T-helper 2 cell treated with Interferon-gamma antibody and Interleukin-4, amounts not matched to agents 5 μg/mL and 100 μg/mL, for 36 hours (primary cell): ENCODE data around the gene FARP1.

Experiments used
- DNase-seq: peaks from one replicate; pipeline ENCODE4 v3.0.0; 2021; ENCODE audit warnings: low spot score
- H3K27ac Mint-ChIP-seq: one replicate; pipeline ENCODE4 v1.8.0; 2021; ENCODE audit warnings: mild to moderate bottlenecking, mixed read lengths
- H3K27me3 Mint-ChIP-seq: one replicate; pipeline ENCODE4 v1.8.0; 2021; ENCODE audit warnings: low read depth, mixed read lengths
- H3K36me3 Mint-ChIP-seq: one replicate; pipeline ENCODE4 v1.8.0; 2021; ENCODE audit warnings: low read depth, mixed read lengths
- H3K4me1 Mint-ChIP-seq: one replicate; pipeline ENCODE4 v1.8.0; 2021; ENCODE audit warnings: low read depth, mixed read lengths
- H3K4me3 Mint-ChIP-seq: one replicate; pipeline ENCODE4 v1.8.0; 2022; ENCODE audit warnings: mild to moderate bottlenecking, moderate library complexity, mixed read lengths
- H3K9me3 Mint-ChIP-seq: one replicate; pipeline ENCODE4 v1.8.0; 2021; ENCODE audit warnings: mixed read lengths

Gene FARP1

DNA sequence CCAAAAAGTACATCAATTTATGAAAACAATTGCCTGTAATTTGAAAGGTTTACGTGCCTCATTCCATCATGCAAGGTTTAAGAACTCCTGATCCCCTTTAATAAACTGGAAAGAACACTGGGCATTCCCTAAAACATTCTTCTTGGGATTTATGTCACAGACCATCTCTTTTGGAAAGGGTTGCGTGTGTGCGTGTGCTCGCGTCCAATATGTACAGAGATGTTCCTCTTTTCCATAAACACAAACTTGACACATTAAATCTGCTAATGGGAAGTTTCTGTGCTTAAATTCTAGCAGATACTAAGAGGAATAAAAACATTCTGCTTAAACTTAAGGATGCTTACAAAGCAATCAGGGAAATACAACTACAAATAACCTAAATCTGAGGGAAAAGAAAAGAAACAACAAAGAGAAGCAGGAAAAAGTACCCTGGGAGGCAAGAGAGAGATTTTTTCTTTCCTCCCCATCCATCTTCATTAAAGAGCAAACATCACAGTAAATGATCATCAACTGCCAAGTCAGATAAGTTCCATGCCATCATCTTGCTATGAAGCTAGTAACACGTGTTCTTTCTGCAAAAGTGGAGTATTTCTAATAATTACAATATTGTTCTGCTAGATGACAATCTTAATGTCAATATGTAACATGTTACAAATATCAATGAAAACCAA lies 350.3 kb downstream of the FARP1 start:
- Mint-ChIP-seq H3K4me3 (no peak overlapping the region), H3K27me3 (no peaks in the 10 kb centered on the region), H3K9me3 (no peaks in the 10 kb centered on the region), H3K4me1 (peaks cover 25% of the 10 kb centered on the region), H3K27ac (no peak overlapping the region), H3K36me3 (peaks cover 6% of the 10 kb centered on the region)
- no peak for DNase-seq

GRCh38 chr13:98494769-98495168 lies 351.9 kb downstream of the FARP1 start:
- Mint-ChIP-seq H3K27me3 (no peaks in the 10 kb centered on the region), H3K4me1 (peaks cover 20% of the 10 kb centered on the region), H3K36me3 (peaks cover 11% of the 10 kb centered on the region), H3K4me3 (no peak overlapping the region), H3K9me3 (no peaks in the 10 kb centered on the region), H3K27ac (no peak overlapping the region)
- DNase-seq = no peak

GRCh38 chr13:98495627-98496478 lies 353.0 kb downstream of the FARP1 start:
- H3K36me3 Mint-ChIP-seq = peaks cover 10% of the 10 kb centered on the region
- H3K27me3 Mint-ChIP-seq = no peaks in the 10 kb centered on the region
- H3K27ac Mint-ChIP-seq = no peak overlapping the region
- no peak for DNase-seq
- no peaks in the 10 kb centered on the region for H3K9me3 Mint-ChIP-seq
- peaks cover 14% of the 10 kb centered on the region for H3K4me1 Mint-ChIP-seq
- no peak overlapping the region for H3K4me3 Mint-ChIP-seq

DNA sequence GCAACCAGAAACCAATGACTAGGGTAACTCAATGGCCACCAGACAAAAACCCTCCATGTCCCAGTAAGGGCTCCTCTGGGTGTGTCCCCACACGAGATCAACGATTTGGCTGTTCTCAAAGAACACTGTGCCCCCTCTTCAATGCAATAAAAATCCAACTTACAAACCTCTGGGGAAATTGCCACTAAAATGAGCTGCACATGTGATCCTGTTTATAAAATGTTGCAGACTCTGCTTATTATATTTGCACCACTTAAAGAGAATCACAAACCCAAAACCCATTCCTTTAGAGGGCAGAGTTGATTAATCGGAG lies 353.5 kb downstream of the FARP1 start:
- Mint-ChIP-seq H3K4me1 (peaks cover 11% of the 10 kb centered on the region), H3K4me3 (no peak overlapping the region), H3K9me3 (no peaks in the 10 kb centered on the region), H3K27me3 (no peaks in the 10 kb centered on the region), H3K27ac (no peak overlapping the region), H3K36me3 (peaks cover 10% of the 10 kb centered on the region)
- no peak for DNase-seq

DNA sequence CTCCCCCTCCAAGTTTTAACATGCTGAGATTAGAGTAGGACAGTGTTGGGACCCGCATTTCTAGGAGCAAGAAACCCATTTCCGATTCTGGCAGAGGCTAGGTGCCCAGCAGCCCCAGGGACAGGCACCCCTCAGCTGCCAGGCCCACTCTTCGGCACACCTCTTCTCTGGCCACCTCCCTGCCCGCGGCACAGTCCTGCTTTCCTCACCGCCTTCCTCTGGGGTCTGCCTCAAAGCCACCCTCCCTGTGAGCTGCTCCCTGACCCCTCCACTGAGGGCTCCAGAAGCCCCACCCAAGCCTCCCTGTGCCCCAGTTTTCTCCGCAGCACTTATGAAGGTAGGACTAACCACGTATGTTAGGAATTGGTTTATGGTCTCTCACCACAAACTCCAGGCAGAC lies 354.1 kb downstream of the FARP1 start:
- Mint-ChIP-seq H3K4me1 (peaks cover 11% of the 10 kb centered on the region), H3K36me3 (peaks cover 10% of the 10 kb centered on the region), H3K4me3 (no peak overlapping the region), H3K9me3 (no peaks in the 10 kb centered on the region), H3K27ac (no peak overlapping the region), H3K27me3 (no peaks in the 10 kb centered on the region)
- no peak for DNase-seq

DNA sequence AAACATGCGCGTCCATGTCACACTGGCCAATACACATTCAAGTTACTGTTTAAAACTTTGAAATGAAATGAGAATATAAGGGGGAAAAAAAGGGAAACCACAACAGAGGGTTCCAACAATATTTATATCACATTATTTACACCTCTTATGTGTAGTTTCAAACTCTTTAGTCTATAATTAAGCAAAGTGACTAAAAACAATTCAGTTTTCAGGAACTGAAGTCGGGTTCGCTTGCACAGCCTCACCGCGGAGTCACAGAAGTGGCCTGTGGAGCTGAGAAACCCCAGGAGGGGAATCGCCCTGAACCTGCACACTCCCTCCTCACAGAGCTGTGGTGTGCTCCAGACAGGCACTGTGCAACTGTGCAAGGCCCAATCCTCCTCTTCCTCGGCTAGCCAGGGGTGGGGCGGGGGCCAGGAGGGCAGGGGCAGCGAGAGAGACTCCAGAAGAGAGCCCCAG lies 358.1 kb downstream of the FARP1 start:
- H3K9me3 Mint-ChIP-seq = no peaks in the 10 kb centered on the region
- no peak for DNase-seq
- peaks cover 35% of the 10 kb centered on the region for H3K4me1 Mint-ChIP-seq
- H3K27me3 Mint-ChIP-seq = no peaks in the 10 kb centered on the region
- H3K36me3 Mint-ChIP-seq = peaks cover 32% of the 10 kb centered on the region
- no peak overlapping the region for H3K27ac Mint-ChIP-seq
- H3K4me3 Mint-ChIP-seq = no peak overlapping the region

DNA sequence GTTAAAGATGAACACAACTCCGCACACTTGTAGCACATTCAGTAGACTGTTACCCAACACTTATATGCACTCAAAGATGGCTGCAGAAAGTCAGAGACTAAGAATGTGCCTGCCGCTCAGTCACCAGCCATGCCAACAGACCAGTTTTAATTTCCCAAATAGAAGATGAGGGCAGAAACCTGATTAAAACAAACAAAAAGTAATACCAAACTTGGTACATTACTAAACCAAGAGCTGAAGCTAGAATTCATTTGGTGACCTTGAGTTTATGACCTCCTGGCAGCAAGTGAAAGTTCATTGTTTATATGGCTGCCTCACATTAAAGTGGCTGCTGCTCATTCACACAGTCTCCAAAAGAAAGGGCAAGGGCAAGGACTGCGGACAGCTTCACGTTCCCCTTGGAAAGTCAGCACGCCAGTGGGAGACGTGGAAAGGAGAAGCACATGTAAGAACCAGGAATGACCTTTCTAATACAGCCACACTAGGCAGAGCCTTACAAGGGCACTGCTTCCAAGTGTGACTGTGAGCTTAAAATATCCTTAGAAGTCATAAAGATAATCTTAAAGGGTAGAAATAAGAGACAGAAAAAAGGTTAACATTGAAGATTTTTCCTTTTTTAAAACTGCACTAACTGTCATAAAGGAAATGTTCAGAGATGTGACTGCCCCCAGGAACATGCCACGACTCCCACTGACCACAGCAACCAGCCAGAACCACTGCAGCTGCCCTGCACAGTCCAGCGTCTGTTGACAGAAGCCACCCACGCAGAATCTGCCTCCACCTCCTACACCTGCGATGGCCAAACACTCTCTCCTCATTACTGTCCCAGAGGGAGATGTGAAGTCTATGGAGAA lies 360.5 kb downstream of the FARP1 start:
- Mint-ChIP-seq H3K4me1 (peaks cover 39% of the 10 kb centered on the region), H3K27me3 (no peaks in the 10 kb centered on the region), H3K9me3 (no peaks in the 10 kb centered on the region), H3K4me3 (no peak overlapping the region), H3K27ac (no peak overlapping the region), H3K36me3 (peaks cover 27% of the 10 kb centered on the region)
- no peak for DNase-seq

DNA sequence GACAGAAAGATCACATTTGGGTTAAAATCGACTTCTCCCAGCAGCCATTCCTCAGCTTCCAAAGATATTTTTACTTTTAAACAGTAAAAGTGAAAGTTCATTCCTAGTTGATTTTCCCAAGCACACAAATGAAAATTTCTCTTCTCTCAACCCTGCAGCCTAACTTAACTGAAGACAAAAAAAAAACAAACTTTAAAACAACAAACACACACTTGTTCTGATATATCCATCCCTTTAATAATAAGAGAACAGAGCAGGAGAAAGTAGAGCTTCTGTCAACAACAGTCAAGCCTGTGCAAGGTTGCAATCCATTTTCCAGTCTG lies 361.1 kb downstream of the FARP1 start:
- Mint-ChIP-seq H3K4me1 (peaks cover 44% of the 10 kb centered on the region), H3K27ac (no peak overlapping the region), H3K9me3 (no peaks in the 10 kb centered on the region), H3K27me3 (no peaks in the 10 kb centered on the region), H3K4me3 (no peak overlapping the region), H3K36me3 (peaks cover 28% of the 10 kb centered on the region)
- DNase-seq = no peak

GRCh38 chr13:98504371-98504963 lies 361.6 kb downstream of the FARP1 start:
- DNase-seq = no peak
- H3K4me1 Mint-ChIP-seq = peaks cover 49% of the 10 kb centered on the region

More at GRCh38 chr13:98504371-98504963, 361.6 kb downstream of the FARP1 start:
- Mint-ChIP-seq H3K4me3 (no peak overlapping the region), H3K27ac (no peak overlapping the region), H3K9me3 (no peaks in the 10 kb centered on the region), H3K27me3 (no peaks in the 10 kb centered on the region), H3K36me3 (peaks cover 31% of the 10 kb centered on the region)
